GM15510 (cell line): Measurements from ENCODE around the gene ARAP2.

Experiments used
- POLR2A ChIP-seq: IDR thresholded peaks from 3 replicates; pipeline ENCODE4 v1.6.1; 2011; ENCODE audit warnings: borderline replicate concordance; ENCODE audit not compliant: insufficient read length; ENCODE audit errors: extremely low read depth

The ARAP2 gene

GRCh38 chr4:36029951-36030350, 214.4 kb downstream of the ARAP2 start:
- no peak for TF ChIP-seq POLR2A

- no peak for TF ChIP-seq POLR2A
Measured at GRCh38 chr4:36027203-36027602, 217.1 kb downstream of the ARAP2 start.

GRCh38 chr4:36026348-36026880, 217.9 kb downstream of the ARAP2 start:
- no peak for TF ChIP-seq POLR2A

GRCh38 chr4:36024901-36025660, 219.2 kb downstream of the ARAP2 start:
- TF ChIP-seq POLR2A, result no peak

GRCh38 chr4:36020351-36020750, 224.0 kb downstream of the ARAP2 start:
- no peak for TF ChIP-seq POLR2A
